Keratinocyte (primary cell): ENCODE data around the gene NCEH1.

ENCODE experiments used
- CTCF ChIP-seq, 3 experiments: IDR thresholded peaks in 1 of 3; conservative IDR thresholded peaks in 1 of 3; optimal IDR thresholded peaks in 1 of 3; 2 replicates in 2 of 3; 3 replicates in 1 of 3; pipeline versions ENCODE3 to v1.5.1; 2011; ENCODE audit warnings: low read length in 3 of 3, mild to moderate bottlenecking in 3 of 3, moderate library complexity in 2 of 3, control low read depth in 1 of 3, inconsistent platforms in 1 of 3; ENCODE audit not compliant: insufficient read depth in 2 of 3; ENCODE audit errors: extremely low read depth in 1 of 3
- EZH2 ChIP-seq: IDR thresholded peaks from one replicate; pipeline ENCODE4 v1.6.1; 2012; ENCODE audit warnings: inconsistent platforms, mild to moderate bottlenecking, low read length, moderate library complexity

- TF ChIP-seq CTCF (optimal IDR thresholded peaks at IDR 0.05 in 1 of 3, IDR thresholded peaks at IDR 0.05 in 1 of 3, conservative IDR thresholded peaks at IDR 0.05 in 1 of 3; ENCODE audit: extremely low read depth in 1 of 3, insufficient read depth in 2 of 3, low read length in 3 of 3) (no peak), EZH2 (no peak)
These were observed 51.4 kb downstream of the NCEH1 start for GRCh38 chr3:172659246-172660002.
